Measurements from ENCODE around the gene PICALM. TPM values are rescaled to one million over a fixed set of nuclear protein-coding genes. Genes with fewer than 3 reads are reported as not detected.
"Not testable (repeated sequence)": the region's sequence is repeated elsewhere in the genome, so short reads cannot be mapped to it uniquely, and the experiment has no call there.

The PICALM gene
- total and polyA plus RNA-seq, 4 donors = 56.8 to 454 (median 152) TPM

GRCh38 chr11:86108890-86109638 is 40.2 kb upstream of the PICALM start:
- no peaks in the 10 kb centered on the region for H3K4me1 ChIP-seq (ENCODE audit: control insufficient read depth in 5 of 5, insufficient read depth in 5 of 5, low read length in 5 of 5)
- DNase-seq = no peak
- no peak overlapping the region for H3K9ac ChIP-seq (ENCODE audit: insufficient read depth in 1 of 2, low read length in 2 of 2)
- no peak overlapping the region for H3K27ac ChIP-seq (ENCODE audit: low read depth in 1 of 2, low read length in 1 of 2)
- no peak overlapping the region for H3K4me3 ChIP-seq
- no peaks in the 10 kb centered on the region for H3K9me3 ChIP-seq (ENCODE audit: control insufficient read depth in 4 of 4, insufficient read depth in 3 of 4, low read length in 3 of 4)
- no peaks in the 10 kb centered on the region for H3K27me3 ChIP-seq (ENCODE audit: control insufficient read depth in 3 of 3, insufficient read depth in 3 of 3, low read length in 2 of 3)
- WGBS, 2 donors = 82 to 87% methylated on average over 13 of the region's 13 CpGs
- TF ChIP-seq, protein P1, sequence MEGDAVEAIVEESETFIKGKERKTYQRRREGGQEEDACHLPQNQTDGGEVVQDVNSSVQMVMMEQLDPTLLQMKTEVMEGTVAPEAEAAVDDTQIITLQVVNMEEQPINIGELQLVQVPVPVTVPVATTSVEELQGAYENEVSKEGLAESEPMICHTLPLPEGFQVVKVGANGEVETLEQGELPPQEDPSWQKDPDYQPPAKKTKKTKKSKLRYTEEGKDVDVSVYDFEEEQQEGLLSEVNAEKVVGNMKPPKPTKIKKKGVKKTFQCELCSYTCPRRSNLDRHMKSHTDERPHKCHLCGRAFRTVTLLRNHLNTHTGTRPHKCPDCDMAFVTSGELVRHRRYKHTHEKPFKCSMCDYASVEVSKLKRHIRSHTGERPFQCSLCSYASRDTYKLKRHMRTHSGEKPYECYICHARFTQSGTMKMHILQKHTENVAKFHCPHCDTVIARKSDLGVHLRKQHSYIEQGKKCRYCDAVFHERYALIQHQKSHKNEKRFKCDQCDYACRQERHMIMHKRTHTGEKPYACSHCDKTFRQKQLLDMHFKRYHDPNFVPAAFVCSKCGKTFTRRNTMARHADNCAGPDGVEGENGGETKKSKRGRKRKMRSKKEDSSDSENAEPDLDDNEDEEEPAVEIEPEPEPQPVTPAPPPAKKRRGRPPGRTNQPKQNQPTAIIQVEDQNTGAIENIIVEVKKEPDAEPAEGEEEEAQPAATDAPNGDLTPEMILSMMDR (IDR thresholded peaks at IDR 0.05; ENCODE audit: control extremely low read depth, extremely low read depth) = no peak
- H3K36me3 ChIP-seq (ENCODE audit: control insufficient read depth in 4 of 4, insufficient read depth in 4 of 4, low read length in 4 of 4) = no peaks in the 10 kb centered on the region
- no peak for ATAC-seq (ENCODE audit: insufficient read depth, low FRiP score)

- no peaks in the 10 kb centered on the region for H3K27me3 ChIP-seq (ENCODE audit: control insufficient read depth in 3 of 3, insufficient read depth in 3 of 3, low read length in 2 of 3)
- TF ChIP-seq, protein P1 (IDR thresholded peaks at IDR 0.05; ENCODE audit: control extremely low read depth, extremely low read depth) = no peak
- 25 to 50% methylated on average over 3 of the region's 3 CpGs for WGBS, 2 donors
- DNase-seq (no peak), ATAC-seq (ENCODE audit: insufficient read depth, low FRiP score) (no peak)
- no peaks in the 10 kb centered on the region for H3K36me3 ChIP-seq (ENCODE audit: control insufficient read depth in 4 of 4, insufficient read depth in 4 of 4, low read length in 4 of 4)
- no peak overlapping the region for H3K9ac ChIP-seq (ENCODE audit: insufficient read depth in 1 of 2, low read length in 2 of 2)
- H3K9me3 ChIP-seq (ENCODE audit: control insufficient read depth in 4 of 4, insufficient read depth in 3 of 4, low read length in 3 of 4) = no peaks in the 10 kb centered on the region
- no peak overlapping the region for H3K27ac ChIP-seq (ENCODE audit: low read depth in 1 of 2, low read length in 1 of 2)
- H3K4me1 ChIP-seq (ENCODE audit: control insufficient read depth in 5 of 5, insufficient read depth in 5 of 5, low read length in 5 of 5) = no peaks in the 10 kb centered on the region
- no peak overlapping the region for H3K4me3 ChIP-seq
Observed at GRCh38 chr11:86108191-86108590, 39.3 kb upstream of the PICALM start.

DNA sequence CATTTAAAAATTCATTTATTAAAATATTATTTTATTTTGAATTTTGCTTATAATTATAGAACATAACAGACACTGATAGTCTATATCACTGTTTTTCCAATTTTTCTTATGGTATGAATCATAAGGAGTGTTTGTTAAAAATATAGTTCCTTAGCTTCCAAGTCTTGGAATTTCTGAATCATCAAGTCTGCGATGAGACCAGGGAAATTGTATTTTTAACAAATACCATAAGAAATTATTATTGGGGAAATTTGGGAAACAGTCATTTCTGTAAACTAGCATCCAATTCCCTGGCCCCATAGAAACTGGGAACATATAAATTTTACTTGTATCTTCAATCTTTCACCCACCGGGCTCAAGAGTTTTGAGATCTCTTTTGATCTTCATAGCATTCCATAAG is 38.0 kb upstream of the PICALM start:
- Histone ChIP-seq H3K27me3 (ENCODE audit: control insufficient read depth in 3 of 3, insufficient read depth in 3 of 3, low read length in 2 of 3) (no peaks in the 10 kb centered on the region), H3K9me3 (ENCODE audit: control insufficient read depth in 4 of 4, insufficient read depth in 3 of 4, low read length in 3 of 4) (no peaks in the 10 kb centered on the region), H3K36me3 (ENCODE audit: control insufficient read depth in 4 of 4, insufficient read depth in 4 of 4, low read length in 4 of 4) (no peaks in the 10 kb centered on the region), H3K4me3 (no peak overlapping the region), H3K4me1 (ENCODE audit: control insufficient read depth in 5 of 5, insufficient read depth in 5 of 5, low read length in 5 of 5) (no peaks in the 10 kb centered on the region), H3K27ac (ENCODE audit: low read depth in 1 of 2, low read length in 1 of 2) (no peak overlapping the region), H3K9ac (ENCODE audit: insufficient read depth in 1 of 2, low read length in 2 of 2) (no peak overlapping the region)
- TF ChIP-seq, protein P1 (IDR thresholded peaks at IDR 0.05; ENCODE audit: control extremely low read depth, extremely low read depth) = no peak
- ATAC-seq (ENCODE audit: insufficient read depth, low FRiP score) (no peak), DNase-seq (no peak)
- WGBS, 2 donors = 75 to 91% methylated on average over 2 of the region's 2 CpGs

GRCh38 chr11:86106031-86106430 is 37.1 kb upstream of the PICALM start:
- H3K4me1 ChIP-seq (ENCODE audit: control insufficient read depth in 5 of 5, insufficient read depth in 5 of 5, low read length in 5 of 5); H3K36me3 ChIP-seq (ENCODE audit: control insufficient read depth in 4 of 4, insufficient read depth in 4 of 4, low read length in 4 of 4); H3K27ac ChIP-seq (ENCODE audit: low read depth in 1 of 2, low read length in 1 of 2); H3K27me3 ChIP-seq (ENCODE audit: control insufficient read depth in 3 of 3, insufficient read depth in 3 of 3, low read length in 2 of 3); ATAC-seq (ENCODE audit: insufficient read depth, low FRiP score); H3K4me3 ChIP-seq; DNase-seq; H3K9me3 ChIP-seq (ENCODE audit: control insufficient read depth in 4 of 4, insufficient read depth in 3 of 4, low read length in 3 of 4); H3K9ac ChIP-seq (ENCODE audit: insufficient read depth in 1 of 2, low read length in 2 of 2): not testable (repeated sequence)
- WGBS, 2 donors = 93 to 94% methylated on average over 3 of the region's 3 CpGs

GRCh38 chr11:86105601-86106000 is 36.7 kb upstream of the PICALM start:
- H3K27ac ChIP-seq (ENCODE audit: low read depth in 1 of 2, low read length in 1 of 2); H3K9me3 ChIP-seq (ENCODE audit: control insufficient read depth in 4 of 4, insufficient read depth in 3 of 4, low read length in 3 of 4); ATAC-seq (ENCODE audit: insufficient read depth, low FRiP score); H3K4me1 ChIP-seq (ENCODE audit: control insufficient read depth in 5 of 5, insufficient read depth in 5 of 5, low read length in 5 of 5); DNase-seq; H3K36me3 ChIP-seq (ENCODE audit: control insufficient read depth in 4 of 4, insufficient read depth in 4 of 4, low read length in 4 of 4); H3K4me3 ChIP-seq; H3K27me3 ChIP-seq (ENCODE audit: control insufficient read depth in 3 of 3, insufficient read depth in 3 of 3, low read length in 2 of 3); H3K9ac ChIP-seq (ENCODE audit: insufficient read depth in 1 of 2, low read length in 2 of 2): not testable (repeated sequence)
- WGBS, 2 donors = 100% methylated on average over 1 of the region's 2 CpGs; no CpG with 5 or more reads in 1 of the 2 donors

Measured in lung (tissue), 12 donors.